Measurements from ENCODE around the gene STK11.
"Not testable (repeated sequence)": the region's sequence is repeated elsewhere in the genome, so short reads cannot be mapped to it uniquely, and the experiment has no call there.

STK11 gene

DNA sequence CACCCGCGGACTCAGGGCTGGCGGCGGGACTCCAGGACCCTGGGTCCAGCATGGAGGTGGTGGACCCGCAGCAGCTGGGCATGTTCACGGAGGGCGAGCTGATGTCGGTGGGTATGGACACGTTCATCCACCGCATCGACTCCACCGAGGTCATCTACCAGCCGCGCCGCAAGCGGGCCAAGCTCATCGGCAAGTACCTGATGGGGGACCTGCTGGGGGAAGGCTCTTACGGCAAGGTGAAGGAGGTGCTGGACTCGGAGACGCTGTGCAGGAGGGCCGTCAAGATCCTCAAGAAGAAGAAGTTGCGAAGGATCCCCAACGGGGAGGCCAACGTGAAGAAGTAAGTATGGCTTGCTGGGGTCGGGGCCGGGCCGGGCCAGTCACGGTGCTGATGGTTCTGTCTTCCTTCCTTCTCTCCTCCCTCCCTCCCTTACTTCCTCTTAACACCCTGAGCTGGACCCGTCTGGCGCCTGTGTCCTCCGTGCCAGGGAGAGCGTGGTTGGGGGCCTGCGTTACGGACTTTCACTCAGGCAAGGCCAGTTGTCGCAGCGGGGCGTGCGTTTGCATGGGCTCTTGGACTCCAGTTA is 1.4 kb downstream of the STK11 start:
- in situ Hi-C loops (cut with MboI; ENCODE audit: low sequenced_read_pairs) = no loop called here

DNA sequence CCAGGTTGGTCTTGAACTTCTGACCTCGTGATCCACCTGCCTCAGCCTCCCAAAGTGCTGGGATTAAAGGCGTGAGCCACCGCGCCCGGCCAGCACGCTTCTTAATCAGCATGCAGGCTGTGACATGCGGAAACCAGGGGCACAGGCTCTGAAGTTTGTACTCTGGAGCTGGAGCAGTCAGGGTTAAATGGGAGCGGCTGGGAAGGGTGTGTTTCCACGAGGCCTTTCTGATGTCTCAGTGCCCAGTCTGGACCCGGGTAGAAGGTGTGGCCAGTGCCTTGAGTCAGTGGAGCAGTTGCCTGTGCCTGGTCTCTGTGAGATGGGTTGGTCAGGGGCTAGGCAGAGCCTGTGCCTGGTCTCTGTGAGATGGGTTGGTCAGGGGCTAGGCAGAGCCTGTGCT is 3.3 kb downstream of the STK11 start:
- in situ Hi-C loops (cut with MboI; ENCODE audit: low sequenced_read_pairs) = not testable (repeated sequence)

DNA sequence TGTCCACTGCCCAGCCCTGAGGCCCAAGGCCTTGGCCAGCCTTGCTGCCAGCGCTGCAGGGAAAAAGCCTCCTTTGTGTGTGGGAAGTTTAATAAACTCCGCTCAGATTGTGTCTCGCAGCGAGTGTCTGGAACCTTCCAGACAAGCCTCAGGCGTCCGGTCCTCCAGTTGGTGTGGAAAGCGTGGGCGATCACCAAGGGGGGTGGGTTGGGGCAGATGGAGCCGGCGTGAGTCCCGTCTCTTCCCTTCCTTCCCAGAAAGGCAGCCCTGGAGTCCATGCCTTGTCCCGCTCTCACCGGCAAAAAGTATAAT is 4.6 kb downstream of the STK11 start:
- in situ Hi-C loops (cut with MboI; ENCODE audit: low sequenced_read_pairs) = no loop called here

- in situ Hi-C loops (cut with MboI; ENCODE audit: low sequenced_read_pairs) = no loop called here
These were observed 6.1 kb downstream of the STK11 start for GRCh38 chr19:1211494-1212234.

- in situ Hi-C loops (cut with MboI; ENCODE audit: low sequenced_read_pairs) = no loop called here
These were observed 8.1 kb downstream of the STK11 start for GRCh38 chr19:1213391-1214286.

- in situ Hi-C loops (cut with MboI; ENCODE audit: low sequenced_read_pairs) = no loop called here
These were observed 8.8 kb downstream of the STK11 start for GRCh38 chr19:1214299-1214861.

DNA sequence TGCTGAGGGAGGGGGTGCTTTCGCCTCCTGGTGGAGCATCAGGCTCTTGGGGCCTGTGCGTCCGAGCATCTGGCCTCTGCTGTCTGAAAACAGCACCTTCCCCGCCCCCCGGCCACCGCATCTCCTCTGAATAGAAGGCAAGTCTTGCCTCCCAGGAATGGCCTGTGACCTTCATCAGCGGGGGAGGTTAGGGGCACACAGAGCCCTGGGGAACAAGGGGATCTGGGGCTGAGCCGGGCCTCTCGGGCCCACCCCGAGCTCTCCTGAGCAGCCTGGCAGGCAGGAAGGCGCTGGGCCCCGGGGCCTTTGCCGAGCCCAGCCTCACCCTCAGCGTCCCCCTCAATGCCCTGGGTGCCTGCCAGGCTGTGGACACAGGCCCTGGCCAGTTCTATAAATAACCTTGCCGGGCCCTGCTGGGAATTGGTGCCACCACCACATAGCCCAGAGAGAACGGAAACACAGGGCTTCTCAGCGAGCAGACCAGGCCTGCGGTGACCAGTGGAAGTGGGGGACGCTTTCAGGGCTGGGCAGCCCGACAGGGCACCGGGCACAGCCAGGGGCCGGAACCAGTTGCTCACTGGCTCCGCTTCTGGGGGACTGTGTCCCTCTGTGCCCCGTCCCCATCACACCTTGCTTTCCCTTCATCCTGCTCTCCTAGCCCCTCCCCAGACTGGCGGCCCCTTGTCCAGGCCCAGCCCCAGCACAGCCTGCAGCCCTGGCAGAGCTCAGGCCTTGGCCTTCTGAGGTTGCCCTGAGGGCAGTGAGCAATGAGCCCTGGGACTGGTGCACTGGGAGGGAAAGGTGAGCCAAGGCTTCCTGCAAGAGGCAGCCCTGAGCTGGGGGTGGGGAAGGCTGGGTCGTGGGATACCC is 9.5 kb downstream of the STK11 start:
- in situ Hi-C loops (cut with MboI; ENCODE audit: low sequenced_read_pairs) = no loop called here

DNA sequence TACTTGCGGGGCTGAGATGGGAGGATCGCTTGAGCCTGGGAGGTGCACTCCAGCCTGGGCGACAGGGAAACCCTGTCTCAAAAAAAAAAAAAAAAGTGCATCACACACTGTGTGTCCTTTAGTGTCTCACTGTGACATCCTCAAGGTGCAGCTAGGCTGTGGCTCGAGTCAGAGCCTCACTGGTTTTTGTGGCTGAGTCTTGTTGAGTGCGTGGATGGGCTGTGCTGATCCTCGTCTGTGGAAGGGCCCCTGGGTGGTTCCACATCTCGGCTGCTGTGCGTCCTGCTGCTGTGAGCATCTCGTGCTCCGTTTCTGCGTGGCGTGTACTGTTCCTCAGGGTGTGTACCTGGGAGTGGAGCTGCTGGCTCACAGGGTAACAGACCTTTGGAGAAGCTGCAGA is 11.2 kb downstream of the STK11 start:
- in situ Hi-C loops (cut with MboI; ENCODE audit: low sequenced_read_pairs) = no loop called here

- in situ Hi-C loops (cut with MboI; ENCODE audit: low sequenced_read_pairs) = no loop called here
These were observed 11.8 kb downstream of the STK11 start for GRCh38 chr19:1217366-1217765.

- in situ Hi-C loops (cut with MboI; ENCODE audit: low sequenced_read_pairs) = no loop called here
These were observed 13.4 kb downstream of the STK11 start for GRCh38 chr19:1218751-1219567.

- in situ Hi-C loops (cut with MboI; ENCODE audit: low sequenced_read_pairs) = no loop called here
These were observed 14.4 kb downstream of the STK11 start for GRCh38 chr19:1219786-1220476.

DNA sequence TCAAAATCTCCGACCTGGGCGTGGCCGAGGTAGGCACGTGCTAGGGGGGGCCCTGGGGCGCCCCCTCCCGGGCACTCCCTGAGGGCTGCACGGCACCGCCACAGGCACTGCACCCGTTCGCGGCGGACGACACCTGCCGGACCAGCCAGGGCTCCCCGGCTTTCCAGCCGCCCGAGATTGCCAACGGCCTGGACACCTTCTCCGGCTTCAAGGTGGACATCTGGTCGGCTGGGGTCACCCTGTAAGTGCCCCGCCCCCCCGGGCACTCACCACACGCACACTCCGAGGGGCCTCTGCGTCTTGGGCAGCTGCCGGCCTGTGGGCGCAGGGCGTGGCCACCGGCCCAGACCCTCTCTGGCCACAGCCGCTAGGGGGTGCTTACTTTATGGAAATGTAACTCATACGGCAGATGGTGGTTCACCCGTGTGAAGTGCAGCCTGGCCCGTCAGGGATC is 14.9 kb downstream of the STK11 start:
- in situ Hi-C loops (cut with MboI; ENCODE audit: low sequenced_read_pairs) = no loop called here

DNA sequence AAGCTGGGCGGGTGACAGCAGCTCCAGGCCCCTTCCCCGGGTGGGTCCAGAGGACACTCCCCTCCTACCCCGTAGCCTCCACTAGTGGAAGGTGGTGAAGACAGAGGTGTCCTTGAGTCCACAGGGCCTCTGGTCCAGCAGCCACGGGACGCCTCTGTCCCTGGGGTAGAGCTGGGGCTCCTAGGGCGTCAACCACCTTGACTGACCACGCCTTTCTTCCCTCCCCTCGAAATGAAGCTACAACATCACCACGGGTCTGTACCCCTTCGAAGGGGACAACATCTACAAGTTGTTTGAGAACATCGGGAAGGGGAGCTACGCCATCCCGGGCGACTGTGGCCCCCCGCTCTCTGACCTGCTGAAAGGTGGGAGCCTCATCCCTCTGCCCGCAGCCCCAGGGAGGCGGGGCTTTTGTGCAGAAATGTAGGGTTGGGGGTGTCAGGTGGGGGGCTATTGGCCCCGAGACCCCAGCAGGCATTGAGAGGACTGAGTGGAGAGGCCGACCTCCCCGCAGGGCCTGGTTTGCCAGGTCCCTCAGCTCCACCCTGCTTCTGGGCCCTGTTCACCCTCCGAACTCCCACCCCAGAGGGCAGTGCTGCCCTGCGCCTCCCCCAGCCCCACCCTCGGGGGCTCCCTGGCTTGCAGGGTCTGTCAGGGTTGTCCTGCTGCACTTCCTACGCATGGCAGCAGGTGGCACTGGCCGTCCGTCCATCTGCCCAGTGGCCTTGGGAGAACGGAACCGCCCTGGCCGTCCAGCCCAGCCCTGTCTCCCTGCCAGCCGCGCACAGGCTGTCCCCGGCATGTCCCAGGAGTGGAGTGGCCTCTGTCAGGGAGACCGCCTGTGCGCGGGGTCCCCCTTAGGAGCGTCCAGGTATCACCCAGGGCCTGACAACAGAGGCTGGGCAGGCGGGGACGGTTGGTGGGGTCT is 15.7 kb downstream of the STK11 start:
- in situ Hi-C loops (cut with MboI; ENCODE audit: low sequenced_read_pairs) = no loop called here

DNA sequence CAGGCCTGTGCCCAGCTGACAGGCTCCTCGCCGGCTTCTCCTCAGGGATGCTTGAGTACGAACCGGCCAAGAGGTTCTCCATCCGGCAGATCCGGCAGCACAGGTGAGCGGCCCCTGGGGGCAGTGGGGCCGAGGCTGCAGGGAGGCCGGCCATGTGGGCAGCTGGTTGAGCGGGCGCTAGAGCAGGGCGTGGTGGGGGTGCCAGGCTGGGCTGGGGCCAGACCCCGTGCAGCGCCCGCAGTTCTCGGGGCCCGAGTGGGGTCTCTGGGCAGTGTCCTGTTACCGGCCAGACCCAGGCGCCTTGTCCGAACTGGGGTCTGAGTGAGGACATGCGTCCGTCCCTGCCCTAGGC is 16.3 kb downstream of the STK11 start:
- in situ Hi-C loops (cut with MboI; ENCODE audit: low sequenced_read_pairs) = no loop called here

GRCh38 chr19:1222394-1222793 is 16.8 kb downstream of the STK11 start:
- in situ Hi-C loops (cut with MboI; ENCODE audit: low sequenced_read_pairs) = no loop called here

- in situ Hi-C loops (cut with MboI; ENCODE audit: low sequenced_read_pairs) = no loop called here
These were observed 17.7 kb downstream of the STK11 start for GRCh38 chr19:1223018-1223855.
